Left kidney (tissue), 2 donors: ENCODE measurements around the gene TMEM63B. TPM values are rescaled to one million over a fixed set of nuclear protein-coding genes. Genes with fewer than 3 reads are reported as not detected.
"Not testable (repeated sequence)": the region's sequence is repeated elsewhere in the genome, so short reads cannot be mapped to it uniquely, and the experiment has no call there.

Experiments
- DNase-seq: peaks from one replicate; pipeline ENCODE4 v3.0.0-alpha.2; 2013
- polyA plus RNA-seq: library from polyadenylated mRNA; unstranded; fragments of 120-200 nt; gene quantifications from one replicate; pipeline ENCODE4 v1.2.1, GENCODE V29; 2013; ENCODE audit not compliant: insufficient read length

Gene TMEM63B
- polyA plus RNA-seq, 1 donor, result 34.8 TPM

GRCh38 chr6:44144536-44144935 lies 17.2 kb downstream of the TMEM63B start:
- not testable (repeated sequence) for DNase-seq

- no peak for DNase-seq
Measured at GRCh38 chr6:44145839-44146238, 18.5 kb downstream of the TMEM63B start.

GRCh38 chr6:44146685-44147084 lies 19.3 kb downstream of the TMEM63B start:
- DNase-seq, result no peak

GRCh38 chr6:44147256-44147655 lies 19.9 kb downstream of the TMEM63B start:
- no peak for DNase-seq

- no peak for DNase-seq
Measured at GRCh38 chr6:44148306-44148705, 21.0 kb downstream of the TMEM63B start.

- no peak for DNase-seq
Measured at GRCh38 chr6:44149369-44150012, 22.1 kb downstream of the TMEM63B start.

- no peak for DNase-seq
Measured at GRCh38 chr6:44150317-44150917, 23.1 kb downstream of the TMEM63B start.

GRCh38 chr6:44151348-44152108 lies 24.2 kb downstream of the TMEM63B start:
- DNase-seq, result peak; percentile 34

- DNase-seq, result no peak
Measured at GRCh38 chr6:44152109-44152461, 24.7 kb downstream of the TMEM63B start.

- DNase-seq, result no peak
Measured at GRCh38 chr6:44152533-44152932, 25.2 kb downstream of the TMEM63B start.

- DNase-seq, result no peak
Measured at GRCh38 chr6:44154067-44154466, 26.7 kb downstream of the TMEM63B start.

GRCh38 chr6:44156494-44157151 lies 29.3 kb downstream of the TMEM63B start:
- DNase-seq, result no peak

GRCh38 chr6:44157152-44157521 lies 29.8 kb downstream of the TMEM63B start:
- DNase-seq, result no peak

- DNase-seq, result no peak
Measured at GRCh38 chr6:44158770-44159228, 31.4 kb downstream of the TMEM63B start, which contains the start of gene CAPN11. TSS of gene CAPN11 (plus strand) at chr6:44158820. CDS start at chr6:44158849, 29 bp downstream.

GRCh38 chr6:44161997-44162338 lies 34.6 kb downstream of the TMEM63B start:
- DNase-seq, result no peak

GRCh38 chr6:44162876-44163625 lies 35.7 kb downstream of the TMEM63B start:
- DNase-seq, result no peak

- DNase-seq, result no peak
Measured at GRCh38 chr6:44166116-44166515, 38.8 kb downstream of the TMEM63B start.

- DNase-seq, result no peak
Measured at GRCh38 chr6:44166591-44167184, 39.3 kb downstream of the TMEM63B start.

- no peak for DNase-seq
Measured at GRCh38 chr6:44167567-44167966, 40.2 kb downstream of the TMEM63B start.

GRCh38 chr6:44169154-44169553 lies 41.8 kb downstream of the TMEM63B start:
- DNase-seq, result no peak

- no peak for DNase-seq
Measured at GRCh38 chr6:44169886-44170570, 42.7 kb downstream of the TMEM63B start.
